Measurements from ENCODE around the gene NUP153. TPM values are rescaled to one million over a fixed set of nuclear protein-coding genes. Genes with fewer than 3 reads are reported as not detected.

NUP153 gene
- total and polyA plus RNA-seq, 2 donors from 2014 or later: 4.9 to 31.3 TPM

DNA sequence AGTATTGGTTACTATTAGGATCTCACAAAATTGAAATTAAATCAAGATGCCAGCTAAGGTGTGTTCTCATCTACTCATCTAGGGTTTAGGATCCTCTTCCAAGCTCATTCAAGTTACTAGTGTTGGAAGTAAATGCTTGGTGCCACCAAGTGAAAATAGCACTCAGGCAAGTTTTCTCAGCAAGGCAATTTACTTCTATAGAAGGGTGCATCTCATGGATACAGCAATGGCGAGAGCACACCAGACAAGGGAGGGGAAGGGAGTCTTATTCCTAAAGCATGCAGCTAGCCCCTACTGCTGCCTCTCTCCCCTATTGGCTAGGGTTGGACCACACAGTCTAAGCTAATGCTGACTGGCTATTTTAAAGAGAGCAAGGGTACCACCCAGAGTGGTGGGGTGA is 129.7 kb downstream of the NUP153 start:
- Histone ChIP-seq H3K4me1 (ENCODE audit: control insufficient read depth in 2 of 3, insufficient read depth in 2 of 3, low read depth in 1 of 3, low read length in 3 of 3) (no peaks in the 10 kb centered on the region), H3K27ac (ENCODE audit: low read depth in 2 of 2, low read length in 2 of 2) (no peak overlapping the region), H3K9ac (ENCODE audit: low read length in 3 of 3) (no peak overlapping the region), H3K9me3 (ENCODE audit: control insufficient read depth in 2 of 3, insufficient read depth in 1 of 3, low read length in 3 of 3) (peaks cover 0 to 6% (median 2%) of the 10 kb centered on the region in 3 donors), H3K4me3 (ENCODE audit: low read length in 3 of 3) (no peak overlapping the region), H3K36me3 (ENCODE audit: control insufficient read depth in 2 of 3, insufficient read depth in 3 of 3, low read length in 3 of 3) (no peaks in the 10 kb centered on the region), H3K27me3 (ENCODE audit: control insufficient read depth, insufficient read depth, low read length) (no peaks in the 10 kb centered on the region)
- FAIRE-seq (no peak), DNase-seq (no peak)
- intact Hi-C loops (cut with DNase I): no loop called here
- TF ChIP-seq, protein P1, sequence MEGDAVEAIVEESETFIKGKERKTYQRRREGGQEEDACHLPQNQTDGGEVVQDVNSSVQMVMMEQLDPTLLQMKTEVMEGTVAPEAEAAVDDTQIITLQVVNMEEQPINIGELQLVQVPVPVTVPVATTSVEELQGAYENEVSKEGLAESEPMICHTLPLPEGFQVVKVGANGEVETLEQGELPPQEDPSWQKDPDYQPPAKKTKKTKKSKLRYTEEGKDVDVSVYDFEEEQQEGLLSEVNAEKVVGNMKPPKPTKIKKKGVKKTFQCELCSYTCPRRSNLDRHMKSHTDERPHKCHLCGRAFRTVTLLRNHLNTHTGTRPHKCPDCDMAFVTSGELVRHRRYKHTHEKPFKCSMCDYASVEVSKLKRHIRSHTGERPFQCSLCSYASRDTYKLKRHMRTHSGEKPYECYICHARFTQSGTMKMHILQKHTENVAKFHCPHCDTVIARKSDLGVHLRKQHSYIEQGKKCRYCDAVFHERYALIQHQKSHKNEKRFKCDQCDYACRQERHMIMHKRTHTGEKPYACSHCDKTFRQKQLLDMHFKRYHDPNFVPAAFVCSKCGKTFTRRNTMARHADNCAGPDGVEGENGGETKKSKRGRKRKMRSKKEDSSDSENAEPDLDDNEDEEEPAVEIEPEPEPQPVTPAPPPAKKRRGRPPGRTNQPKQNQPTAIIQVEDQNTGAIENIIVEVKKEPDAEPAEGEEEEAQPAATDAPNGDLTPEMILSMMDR (IDR thresholded peaks at IDR 0.05; ENCODE audit: borderline replicate concordance, extremely low read depth, insufficient read depth): no peak

DNA sequence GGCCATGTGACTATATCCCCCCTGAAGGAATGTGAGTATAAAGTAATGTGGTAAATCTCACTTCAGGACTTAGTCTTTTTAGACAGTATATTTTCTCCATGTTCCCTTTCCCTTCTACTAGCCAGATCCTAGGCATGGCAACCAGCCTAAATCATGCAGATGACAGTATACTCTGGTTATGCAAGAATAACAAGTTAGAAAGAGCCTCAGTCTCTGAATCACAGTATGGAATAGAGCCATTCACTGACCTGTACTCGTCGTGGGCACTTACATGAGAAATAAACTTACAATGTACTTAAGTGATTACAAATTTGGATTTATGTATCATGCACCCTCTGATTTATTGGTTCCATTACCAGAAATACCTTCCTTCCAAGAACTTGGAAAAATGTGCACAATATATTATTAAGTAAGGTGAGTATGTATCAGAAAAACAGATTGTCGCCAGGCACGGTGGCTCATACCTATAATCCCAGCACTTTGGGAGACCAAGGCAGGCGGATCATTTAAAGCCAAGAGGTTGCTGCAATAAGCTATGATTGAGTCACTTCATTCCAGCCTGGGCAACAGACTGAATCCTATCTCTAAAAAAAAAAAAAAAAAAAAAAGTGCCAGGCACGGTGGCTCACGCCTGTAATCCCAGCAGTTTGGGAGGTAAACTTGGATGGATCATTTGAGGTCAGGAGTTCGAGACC is 131.7 kb downstream of the NUP153 start:
- DNase-seq: no peak
- no peak for FAIRE-seq

DNA sequence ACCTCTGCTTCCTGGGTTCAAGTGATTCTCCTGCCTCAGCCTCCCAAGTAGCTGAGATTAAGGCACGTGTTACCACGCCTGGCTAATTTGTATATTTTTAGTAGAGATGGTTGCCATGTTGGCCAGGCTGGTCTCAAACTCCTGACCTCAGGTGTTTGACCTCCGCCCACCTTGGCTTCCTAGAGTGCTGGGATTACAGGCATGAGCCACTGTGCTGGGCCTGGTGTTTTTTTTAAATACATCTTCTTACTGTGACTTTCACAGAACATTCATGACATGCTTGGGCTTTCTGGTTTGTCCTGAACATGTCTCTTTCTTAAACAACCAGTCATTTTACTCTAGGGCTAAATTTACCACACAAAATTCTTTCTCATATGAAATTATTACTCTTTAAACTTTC is 141.3 kb downstream of the NUP153 start:
- DNase-seq (no peak), FAIRE-seq (no peak)
- Histone ChIP-seq H3K36me3 (ENCODE audit: control insufficient read depth in 2 of 3, insufficient read depth in 3 of 3, low read length in 3 of 3) (no peaks in the 10 kb centered on the region), H3K4me3 (ENCODE audit: low read length in 3 of 3) (no peak overlapping the region), H3K4me1 (ENCODE audit: control insufficient read depth in 2 of 3, insufficient read depth in 2 of 3, low read depth in 1 of 3, low read length in 3 of 3) (no peaks in the 10 kb centered on the region), H3K9me3 (ENCODE audit: control insufficient read depth in 2 of 3, insufficient read depth in 1 of 3, low read length in 3 of 3) (peaks cover 0 to 10% (median 0%) of the 10 kb centered on the region in 3 donors), H3K27ac (ENCODE audit: low read depth in 2 of 2, low read length in 2 of 2) (no peak overlapping the region), H3K27me3 (ENCODE audit: control insufficient read depth, insufficient read depth, low read length) (no peaks in the 10 kb centered on the region), H3K9ac (ENCODE audit: low read length in 3 of 3) (no peak overlapping the region)
- intact Hi-C loops (cut with DNase I): no loop called here
- TF ChIP-seq, protein P1 (IDR thresholded peaks at IDR 0.05; ENCODE audit: borderline replicate concordance, extremely low read depth, insufficient read depth): no peak

More for the DNA sequence above, 131.7 kb downstream of the NUP153 start:
- no peaks in the 10 kb centered on the region for H3K36me3 ChIP-seq (ENCODE audit: control insufficient read depth in 2 of 3, insufficient read depth in 3 of 3, low read length in 3 of 3)
- H3K4me1 ChIP-seq (ENCODE audit: control insufficient read depth in 2 of 3, insufficient read depth in 2 of 3, low read depth in 1 of 3, low read length in 3 of 3): no peaks in the 10 kb centered on the region
- TF ChIP-seq, protein P1 (IDR thresholded peaks at IDR 0.05; ENCODE audit: borderline replicate concordance, extremely low read depth, insufficient read depth): no peak
- no peak overlapping the region for H3K4me3 ChIP-seq (ENCODE audit: low read length in 3 of 3)
- peaks cover 0 to 6% (median 2%) of the 10 kb centered on the region in 3 donors for H3K9me3 ChIP-seq (ENCODE audit: control insufficient read depth in 2 of 3, insufficient read depth in 1 of 3, low read length in 3 of 3)
- no peak overlapping the region for H3K9ac ChIP-seq (ENCODE audit: low read length in 3 of 3)
- H3K27ac ChIP-seq (ENCODE audit: low read depth in 2 of 2, low read length in 2 of 2): no peak overlapping the region
- no peaks in the 10 kb centered on the region for H3K27me3 ChIP-seq (ENCODE audit: control insufficient read depth, insufficient read depth, low read length)
- intact Hi-C loops (cut with DNase I): no loop called here

Other genes starting within 250 kb of the NUP153 start
- 20.7 TPM for gene FAM8A1, start 106.6 kb downstream of the NUP153 start, total RNA-seq
- 16.9 TPM for gene FAM8A1, start 106.6 kb downstream of the NUP153 start, polyA plus RNA-seq (ENCODE audit: insufficient read depth, low read depth, low replicate concordance)

Measured in kidney (tissue), 14 donors.